Suprapubic skin (tissue), 4 donors: ENCODE measurements around the gene OR4K1.

ENCODE experiments used
- EP300 ChIP-seq: sonication (generic); formaldehyde crosslinking; IDR thresholded peaks from one replicate; pipeline ENCODE4 v1.6.1; 2017; ENCODE audit warnings: antibody characterized with exemption
- POLR2A ChIP-seq, 2 donors: fragments of 450-650 bp; IDR thresholded peaks; one replicate each; pipeline ENCODE4 v1.6.1; 2017; ENCODE audit warnings: antibody characterized with exemption in 2 of 2, mild to moderate bottlenecking in 2 of 2, moderate library complexity in 2 of 2
- POLR2AphosphoS5 ChIP-seq, 3 donors: sonication (generic); formaldehyde crosslinking; IDR thresholded peaks; one replicate each; pipeline ENCODE4 v1.6.1; 2017; ENCODE audit warnings: antibody characterized with exemption in 3 of 3
- TF ChIP-seq, protein P1 (sequence below), 2 donors: fragments of 200-600 bp in 1 of 2; fragments of 450-650 bp in 1 of 2; sonication (generic) in 1 of 2; IDR thresholded peaks; one replicate each; pipeline ENCODE4 v1.5.1; 2016 to 2019; ENCODE audit warnings: antibody characterized with exemption in 2 of 2, mild to moderate bottlenecking in 1 of 2, moderate library complexity in 1 of 2

- TF ChIP-seq, protein P1, sequence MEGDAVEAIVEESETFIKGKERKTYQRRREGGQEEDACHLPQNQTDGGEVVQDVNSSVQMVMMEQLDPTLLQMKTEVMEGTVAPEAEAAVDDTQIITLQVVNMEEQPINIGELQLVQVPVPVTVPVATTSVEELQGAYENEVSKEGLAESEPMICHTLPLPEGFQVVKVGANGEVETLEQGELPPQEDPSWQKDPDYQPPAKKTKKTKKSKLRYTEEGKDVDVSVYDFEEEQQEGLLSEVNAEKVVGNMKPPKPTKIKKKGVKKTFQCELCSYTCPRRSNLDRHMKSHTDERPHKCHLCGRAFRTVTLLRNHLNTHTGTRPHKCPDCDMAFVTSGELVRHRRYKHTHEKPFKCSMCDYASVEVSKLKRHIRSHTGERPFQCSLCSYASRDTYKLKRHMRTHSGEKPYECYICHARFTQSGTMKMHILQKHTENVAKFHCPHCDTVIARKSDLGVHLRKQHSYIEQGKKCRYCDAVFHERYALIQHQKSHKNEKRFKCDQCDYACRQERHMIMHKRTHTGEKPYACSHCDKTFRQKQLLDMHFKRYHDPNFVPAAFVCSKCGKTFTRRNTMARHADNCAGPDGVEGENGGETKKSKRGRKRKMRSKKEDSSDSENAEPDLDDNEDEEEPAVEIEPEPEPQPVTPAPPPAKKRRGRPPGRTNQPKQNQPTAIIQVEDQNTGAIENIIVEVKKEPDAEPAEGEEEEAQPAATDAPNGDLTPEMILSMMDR (IDR thresholded peaks at IDR 0.05), result no peak
- no peak for TF ChIP-seq POLR2A (IDR thresholded peaks at IDR 0.05)
- no peak for TF ChIP-seq POLR2AphosphoS5 (IDR thresholded peaks at IDR 0.05)
- no peak for TF ChIP-seq EP300
Observed at GRCh38 chr14:19974844-19975243, 44.1 kb downstream of the OR4K1 start.
